ENCODE measurements around the gene KCNK13.

GRCh38 chr14:90194706-90195105 is 132.9 kb downstream of the KCNK13 start:
- no peak for TF ChIP-seq POLR2AphosphoS5 (IDR thresholded peaks at IDR 0.05)
- no peak for TF ChIP-seq EP300 (IDR thresholded peaks at IDR 0.05)
- no peak for TF ChIP-seq POLR2A (IDR thresholded peaks at IDR 0.05)

Data from gastroesophageal sphincter (tissue), 2 donors.